Lung (tissue), 12 donors: ENCODE results near the gene TFDP1. TPM values are rescaled to one million over a fixed set of nuclear protein-coding genes. Genes with fewer than 3 reads are reported as not detected.
A peak's percentile ranks its signal among the peaks of the same experiment; 100 is the strongest.

ENCODE experiments used
- ATAC-seq: fragments of 200-7000 bp; cut with Tn5 transposase; one replicate; pipeline ENCODE4 v1.9.1; 2020; ENCODE audit warnings: moderate number of reproducible peaks; ENCODE audit not compliant: insufficient read depth, low FRiP score
- DNase-seq, 3 donors: peaks; one replicate each; pipeline ENCODE4 v3.0.0-alpha.2; 2013 to 2017
- H3K27ac ChIP-seq, 2 donors: one replicate each; pipeline ENCODE4 v1.5.1; 2013; ENCODE audit warnings: mild to moderate bottlenecking in 2 of 2, moderate library complexity in 2 of 2, control low read depth in 1 of 2, inconsistent platforms in 1 of 2, low read depth in 1 of 2, low read length in 1 of 2
- H3K27me3 ChIP-seq, 3 donors: one replicate each; pipeline ENCODE4 v1.5.1; 2013; ENCODE audit warnings: low read length in 2 of 3; ENCODE audit not compliant: control insufficient read depth in 3 of 3, insufficient read depth in 3 of 3
- H3K36me3 ChIP-seq, 4 donors: one replicate each; pipeline ENCODE4 v1.5.1; 2013; ENCODE audit warnings: low read length in 4 of 4, mild to moderate bottlenecking in 1 of 4, moderate library complexity in 1 of 4; ENCODE audit not compliant: control insufficient read depth in 4 of 4, insufficient read depth in 4 of 4
- H3K4me1 ChIP-seq, 5 donors: one replicate each; pipeline ENCODE4 v1.5.1; 2013; ENCODE audit warnings: low read length in 5 of 5, mild to moderate bottlenecking in 2 of 5, moderate library complexity in 1 of 5; ENCODE audit not compliant: control insufficient read depth in 5 of 5, insufficient read depth in 5 of 5
- H3K4me3 ChIP-seq: one replicate; pipeline ENCODE4 v1.5.1; 2013; ENCODE audit warnings: mild to moderate bottlenecking, control low read depth, moderate library complexity
- H3K9ac ChIP-seq, 2 donors: one replicate each; pipeline ENCODE4 v1.5.1; 2013; ENCODE audit warnings: low read length in 2 of 2, control low read depth in 1 of 2; ENCODE audit not compliant: insufficient read depth in 1 of 2
- H3K9me3 ChIP-seq, 4 donors: one replicate each; pipeline ENCODE4 v1.5.1; 2013; ENCODE audit warnings: low read length in 3 of 4, mild to moderate bottlenecking in 1 of 4, moderate library complexity in 1 of 4; ENCODE audit not compliant: control insufficient read depth in 4 of 4, insufficient read depth in 3 of 4
- WGBS, 2 donors: extraction: QIAGEN DNeasy Blood & Tissue Kit; methylation state at CpG; one replicate each; pipeline ENCODE4 v1.1.7; 2013; 5-methylcytosine and 5-hydroxymethylcytosine counted together
- polyA plus RNA-seq, 2 donors: library from polyadenylated mRNA; stranded (reverse); fragments of 200-250 nt; gene quantifications; one replicate each; pipeline ENCODE4 v1.2.1, GENCODE V29; 2013
- total RNA-seq, 2 donors: library from RNA; depleted of rRNA in 1 of 2; stranded (reverse); fragments of >200 nt in 1 of 2; gene quantifications; one replicate each; pipeline ENCODE4 v1.2.1, GENCODE V29; 2014 to 2021
- TF ChIP-seq, protein P1 (sequence below): IDR thresholded peaks from 2 replicates; pipeline ENCODE4 v1.5.1; 2012; ENCODE audit warnings: mild to moderate bottlenecking; ENCODE audit errors: control extremely low read depth, extremely low read depth
- donor health status: control.
- donor health status: control.
- donor health status: Bipolar disorder and iron deficiency.
- donor health status: healthy.
- donor health status: DM: yes; HTN: yes; CAD: no.

Gene TFDP1
- total and polyA plus RNA-seq, 4 donors, result 19.6 to 44.2 (median 40.3) TPM

GRCh38 chr13:113552786-113553434 is 31.6 kb upstream of the TFDP1 start:
- WGBS, 2 donors, result 44 to 63% methylated on average over 16 of the region's 16 CpGs
- Histone ChIP-seq H3K36me3 (peaks cover 12 to 18% (median 13%) of the 10 kb centered on the region in 4 donors), H3K27ac (no peak overlapping the region), H3K4me3 (no peak overlapping the region), H3K27me3 (peaks cover 0 to 16% (median 0%) of the 10 kb centered on the region in 3 donors), H3K4me1 (peaks cover 0 to 1% (median 0%) of the 10 kb centered on the region in 5 donors), H3K9ac (no peak overlapping the region), H3K9me3 (no peaks in the 10 kb centered on the region)
- DNase-seq (peak in 1 of 3 donors; percentile 47), ATAC-seq (no peak)
- TF ChIP-seq, protein P1, sequence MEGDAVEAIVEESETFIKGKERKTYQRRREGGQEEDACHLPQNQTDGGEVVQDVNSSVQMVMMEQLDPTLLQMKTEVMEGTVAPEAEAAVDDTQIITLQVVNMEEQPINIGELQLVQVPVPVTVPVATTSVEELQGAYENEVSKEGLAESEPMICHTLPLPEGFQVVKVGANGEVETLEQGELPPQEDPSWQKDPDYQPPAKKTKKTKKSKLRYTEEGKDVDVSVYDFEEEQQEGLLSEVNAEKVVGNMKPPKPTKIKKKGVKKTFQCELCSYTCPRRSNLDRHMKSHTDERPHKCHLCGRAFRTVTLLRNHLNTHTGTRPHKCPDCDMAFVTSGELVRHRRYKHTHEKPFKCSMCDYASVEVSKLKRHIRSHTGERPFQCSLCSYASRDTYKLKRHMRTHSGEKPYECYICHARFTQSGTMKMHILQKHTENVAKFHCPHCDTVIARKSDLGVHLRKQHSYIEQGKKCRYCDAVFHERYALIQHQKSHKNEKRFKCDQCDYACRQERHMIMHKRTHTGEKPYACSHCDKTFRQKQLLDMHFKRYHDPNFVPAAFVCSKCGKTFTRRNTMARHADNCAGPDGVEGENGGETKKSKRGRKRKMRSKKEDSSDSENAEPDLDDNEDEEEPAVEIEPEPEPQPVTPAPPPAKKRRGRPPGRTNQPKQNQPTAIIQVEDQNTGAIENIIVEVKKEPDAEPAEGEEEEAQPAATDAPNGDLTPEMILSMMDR, result no peak

DNA sequence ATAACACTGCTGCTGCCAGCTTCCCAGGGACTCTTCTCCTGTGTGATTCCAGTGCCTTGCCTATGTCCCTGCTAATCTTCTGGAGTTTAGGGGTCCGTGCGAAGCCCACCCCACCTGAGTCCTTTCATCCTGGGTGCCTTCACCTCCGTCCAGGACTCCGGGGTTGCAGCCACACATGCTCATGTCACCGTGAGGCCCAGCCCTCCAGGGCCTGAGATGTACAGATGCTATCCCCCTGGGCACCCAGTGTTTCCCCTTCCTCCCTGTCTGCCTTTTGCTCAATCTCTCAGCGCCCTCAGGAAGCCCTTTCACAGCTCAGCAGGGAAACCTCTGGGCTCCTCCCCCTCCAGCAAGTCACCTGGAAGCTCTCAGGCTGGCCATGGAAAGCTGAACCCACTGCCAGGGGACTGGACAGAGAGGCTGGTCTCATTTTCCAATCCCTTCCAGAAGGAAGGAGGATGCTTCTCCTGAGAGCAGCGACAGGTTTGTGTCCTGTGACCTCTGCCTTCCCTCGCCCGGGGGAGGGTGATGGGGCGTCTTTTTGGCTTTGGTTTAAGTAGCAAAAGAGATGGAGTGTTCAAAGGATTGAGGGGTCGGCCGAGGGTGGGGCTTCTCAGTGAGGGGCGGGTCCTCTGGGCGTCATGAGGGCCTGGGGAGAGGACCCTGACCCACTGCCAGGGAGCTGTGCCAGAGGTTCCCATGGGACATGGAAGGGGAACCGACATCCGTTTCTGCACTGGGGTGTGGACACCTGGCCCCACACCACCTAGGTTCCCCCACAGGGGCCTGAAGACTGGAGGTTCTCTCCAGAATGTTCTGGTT is 30.8 kb upstream of the TFDP1 start:
- TF ChIP-seq, protein P1, result no peak
- peaks cover 9 to 14% (median 13%) of the 10 kb centered on the region in 4 donors for H3K36me3 ChIP-seq
- H3K4me3 ChIP-seq, result no peak overlapping the region
- H3K9me3 ChIP-seq, result no peaks in the 10 kb centered on the region
- DNase-seq, result no peak
- no peaks in the 10 kb centered on the region for H3K4me1 ChIP-seq
- peaks cover 0 to 17% (median 0%) of the 10 kb centered on the region in 3 donors for H3K27me3 ChIP-seq
- no peak for ATAC-seq
- H3K27ac ChIP-seq, result no peak overlapping the region
- H3K9ac ChIP-seq, result no peak overlapping the region
- 88 to 89% methylated on average over 16 of the region's 16 CpGs for WGBS, 2 donors

DNA sequence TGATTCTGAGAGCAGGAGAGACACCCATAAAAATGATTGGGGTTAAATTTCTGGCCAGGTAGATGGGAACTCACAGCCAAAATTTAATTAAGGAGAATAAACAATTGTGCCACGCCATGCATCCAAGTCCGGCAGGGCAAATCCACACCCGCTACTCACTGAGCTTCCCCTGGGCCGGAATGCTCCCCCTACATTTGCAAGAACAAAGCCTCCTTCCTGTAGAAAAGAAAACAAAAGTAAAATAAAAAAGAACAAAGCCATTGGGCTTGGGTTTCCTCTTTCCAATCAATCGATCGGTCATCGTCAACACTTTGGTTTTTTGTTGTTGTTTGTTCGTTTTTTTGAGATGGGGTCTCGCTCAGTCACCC is 30.2 kb upstream of the TFDP1 start:
- H3K9me3 ChIP-seq, result no peaks in the 10 kb centered on the region
- WGBS, 2 donors, result 79 to 81% methylated on average over 9 of the region's 9 CpGs

More for the DNA sequence above, 30.2 kb upstream of the TFDP1 start:
- TF ChIP-seq, protein P1, result no peak
- ATAC-seq (no peak), DNase-seq (no peak)
- no peak overlapping the region for H3K27ac ChIP-seq
- no peaks in the 10 kb centered on the region for H3K4me1 ChIP-seq
- peaks cover 6 to 14% (median 12%) of the 10 kb centered on the region in 4 donors for H3K36me3 ChIP-seq
- H3K4me3 ChIP-seq, result no peak overlapping the region
- no peak overlapping the region for H3K9ac ChIP-seq
- H3K27me3 ChIP-seq, result peaks cover 0 to 18% (median 0%) of the 10 kb centered on the region in 3 donors
